Hepatocyte (in vitro differentiated cells): Measurements from ENCODE around the gene FAM3D. TPM values are rescaled to one million over a fixed set of nuclear protein-coding genes. Genes with fewer than 3 reads are reported as not detected.

ENCODE experiments used
- DNase-seq: peaks from one replicate; pipeline ENCODE4 v3.0.0-alpha.2; 2016; ENCODE audit warnings: low spot score
- H2AFZ ChIP-seq: fragments of 200-600 bp; sonication (generic); 2 replicates; pipeline ENCODE4 v1.6.0; 2016; ENCODE audit warnings: antibody characterized with exemption, mild to moderate bottlenecking
- H3K27ac ChIP-seq: fragments of 200-600 bp; sonication (generic); 2 replicates; pipeline ENCODE4 v1.5.1; 2016; ENCODE audit warnings: mild to moderate bottlenecking
- H3K27me3 ChIP-seq: fragments of 200-600 bp; sonication (generic); 2 replicates; pipeline ENCODE4 v1.6.1; 2016
- H3K36me3 ChIP-seq: fragments of 200-600 bp; sonication (generic); replicated peaks from 2 replicates; pipeline ENCODE4 v1.5.1; 2016; ENCODE audit warnings: low read depth; ENCODE audit not compliant: insufficient read depth
- H3K4me1 ChIP-seq: fragments of 200-600 bp; sonication (generic); 2 replicates; pipeline ENCODE4 v1.5.1; 2016; ENCODE audit warnings: mild to moderate bottlenecking, moderate library complexity; ENCODE audit not compliant: insufficient read depth
- H3K4me2 ChIP-seq: fragments of 200-600 bp; sonication (generic); 2 replicates; pipeline ENCODE4 v1.6.0; 2016
- H3K4me3 ChIP-seq: fragments of 200-600 bp; sonication (generic); 2 replicates; pipeline ENCODE4 v1.5.1; 2016; ENCODE audit warnings: mild to moderate bottlenecking
- H3K79me2 ChIP-seq: fragments of 200-600 bp; sonication (generic); 2 replicates; pipeline ENCODE4 v1.6.0; 2017; ENCODE audit warnings: mild to moderate bottlenecking
- H3K9me2 ChIP-seq: fragments of 200-600 bp; sonication (generic); replicated peaks from 2 replicates; pipeline ENCODE4 v1.6.0; 2017; ENCODE audit warnings: mild to moderate bottlenecking; ENCODE audit not compliant: insufficient read depth
- H3K9me3 ChIP-seq: fragments of 200-600 bp; sonication (generic); 2 replicates; pipeline ENCODE4 v1.5.1; 2016; ENCODE audit warnings: low read depth, mild to moderate bottlenecking
- H4K20me1 ChIP-seq: fragments of 200-600 bp; sonication (generic); 2 replicates; pipeline ENCODE4 v1.6.0; 2016; ENCODE audit warnings: mild to moderate bottlenecking; ENCODE audit not compliant: insufficient read depth, poor library complexity, severe bottlenecking
- CTCF ChIP-seq: fragments of 200-600 bp; sonication (generic); IDR thresholded peaks from 2 replicates; pipeline ENCODE4 v1.5.1; 2016; ENCODE audit warnings: antibody characterized with exemption, mild to moderate bottlenecking; ENCODE audit not compliant: poor library complexity
- EZH2 ChIP-seq: fragments of 200-600 bp; sonication (generic); IDR thresholded peaks from 2 replicates; pipeline ENCODE4 v1.6.1; 2016; ENCODE audit warnings: antibody characterized with exemption, mild to moderate bottlenecking, borderline replicate concordance
- EZH2phosphoT487 ChIP-seq: fragments of 200-600 bp; sonication (generic); IDR thresholded peaks from one replicate; pipeline ENCODE4 v1.6.1; 2018; ENCODE audit warnings: antibody characterized with exemption, mild to moderate bottlenecking, low read depth, moderate library complexity; ENCODE audit not compliant: unreplicated experiment, severe bottlenecking
- WGBS: methylation state at CpG from one replicate; pipeline ENCODE4 v1.1.6; 2016; ENCODE audit warnings: low lambda C conversion rate; ENCODE audit errors: missing lambda C conversion rate; 5-methylcytosine and 5-hydroxymethylcytosine counted together
- polyA plus RNA-seq: library from polyadenylated mRNA; unstranded; fragments of >200 nt; fragmentation: Nextera tagmentation; extraction: Ambion mirVana; gene quantifications from 2 replicates; pipeline ENCODE4 v1.2.1, GENCODE V29; 2016
- total RNA-seq: library from RNA; depleted of rRNA; stranded (reverse); fragments of >200 nt; gene quantifications from 2 replicates; pipeline ENCODE4 v1.2.3, GENCODE V29; 2014

Gene FAM3D
- total and polyA plus RNA-seq, 2 experiments from 2014 or later: 4.3 to 4.5 TPM

GRCh38 chr3:58585005-58585786, 81.4 kb downstream of the FAM3D start:
- Histone ChIP-seq H4K20me1 (no peaks in the 10 kb centered on the region), H3K9me3 (no peaks in the 10 kb centered on the region), H3K27ac (peak overlapping the region; percentile 23), H3K36me3 (no peaks in the 10 kb centered on the region), H3K4me3 (peak overlapping the region; percentile 39), H3K4me1 (peaks cover 30% of the 10 kb centered on the region), H3K4me2 (peak overlapping the region; percentile 94), H3K79me2 (no peaks in the 10 kb centered on the region), H3K27me3 (peaks cover 44% of the 10 kb centered on the region), H2AFZ (peak overlapping the region; percentile 73), H3K9me2 (no peaks in the 10 kb centered on the region)
- DNase-seq: peak; percentile 83
- whole genome bisulfite sequencing: 13% methylated on average over 41 of the region's 46 CpGs
- TF ChIP-seq CTCF (peak; percentile 48), EZH2 (peak; percentile 55), EZH2phosphoT487 (no peak)

- TF ChIP-seq EZH2phosphoT487: no peak
- TF ChIP-seq CTCF: no peak
- no peak for TF ChIP-seq EZH2
- H3K4me1 ChIP-seq: peaks cover 30% of the 10 kb centered on the region
- peak overlapping the region; percentile 73 for H2AFZ ChIP-seq
- no peaks in the 10 kb centered on the region for H4K20me1 ChIP-seq
- no peak for DNase-seq
- H3K36me3 ChIP-seq: no peaks in the 10 kb centered on the region
- no peaks in the 10 kb centered on the region for H3K79me2 ChIP-seq
- H3K27me3 ChIP-seq: peaks cover 44% of the 10 kb centered on the region
- 68% methylated on average over 10 of the region's 10 CpGs for WGBS
- H3K4me3 ChIP-seq: peak overlapping the region; percentile 39
- H3K4me2 ChIP-seq: peak overlapping the region; percentile 94
- no peaks in the 10 kb centered on the region for H3K9me2 ChIP-seq
- H3K9me3 ChIP-seq: no peaks in the 10 kb centered on the region
- H3K27ac ChIP-seq: peak overlapping the region; percentile 23
Measured at GRCh38 chr3:58584690-58585004, 81.9 kb downstream of the FAM3D start.

Other genes with a start within 250 kb of the FAM3D start
- gene PDHB, start 232.9 kb downstream of the FAM3D start, total RNA-seq: 122 and 150 TPM in 2 replicates
- gene PDHB, start 232.9 kb downstream of the FAM3D start, polyA plus RNA-seq: 119 and 120 TPM in 2 replicates
- 18.9 and 19.8 TPM in 2 replicates for gene KCTD6, start 174.7 kb downstream of the FAM3D start, total RNA-seq
- gene KCTD6, start 174.7 kb downstream of the FAM3D start, polyA plus RNA-seq: 13.8 and 14.3 TPM in 2 replicates
- gene ACOX2, start 129.6 kb downstream of the FAM3D start, total RNA-seq: 20.1 and 26.2 TPM in 2 replicates
- gene ACOX2, start 129.6 kb downstream of the FAM3D start, polyA plus RNA-seq: 30.6 and 31.3 TPM in 2 replicates
- gene FAM107A, start 89.4 kb downstream of the FAM3D start, total RNA-seq: 0.24 and 0.93 TPM in 2 replicates
- 0.40 and 0.58 TPM in 2 replicates for gene FAM107A, start 89.4 kb downstream of the FAM3D start, polyA plus RNA-seq